SK-N-MC (cell line): ENCODE data around the gene CNP.

Source experiments
- EZH2 ChIP-seq: fragments of 200-600 bp; sonication (generic); IDR thresholded peaks from one replicate; pipeline ENCODE4 v1.6.1; 2017; ENCODE audit warnings: antibody characterized with exemption
- POLR2AphosphoS5 ChIP-seq: IDR thresholded peaks from 2 replicates; pipeline ENCODE4 v1.6.1; 2012; ENCODE audit warnings: mild to moderate bottlenecking, low read depth, low read length, borderline replicate concordance

DNA sequence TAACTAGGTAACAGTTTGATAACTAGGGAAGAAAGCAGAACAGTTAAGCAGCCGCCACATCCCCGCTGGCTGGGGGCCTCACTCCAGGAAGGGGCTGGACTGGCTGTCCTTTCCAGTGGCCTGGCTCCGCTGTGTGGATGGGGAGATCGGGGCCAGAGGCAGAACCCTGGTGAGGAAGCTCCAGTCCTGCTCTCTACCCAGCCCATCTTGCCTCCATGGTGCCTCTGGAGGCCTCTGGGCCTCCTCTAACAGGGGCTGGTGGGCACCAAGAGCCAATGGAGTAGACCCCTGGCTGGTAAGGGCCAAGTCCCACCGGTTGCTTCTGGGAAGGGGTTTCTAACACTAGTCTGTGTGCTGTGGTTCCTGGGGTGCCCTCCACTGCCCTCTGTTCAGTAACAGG lies 8.1 kb downstream of the CNP start:
- TF ChIP-seq EZH2 (no peak), POLR2AphosphoS5 (no peak; the same call in 1 of the 2 replicates)
